GM23338 (cell line): ENCODE data around the gene BPIFA2.

Experiments
- CREB1 ChIP-seq: fragments of 250-450 bp; sonication (Bioruptor Pico); IDR thresholded peaks from 2 replicates; pipeline ENCODE4 v1.5.0; 2020; ENCODE audit warnings: low read depth, mild to moderate bottlenecking, moderate library complexity
- EZH2 ChIP-seq: fragments of 200-600 bp; sonication (generic); IDR thresholded peaks from one replicate; pipeline ENCODE4 v1.8.0; 2017; ENCODE audit warnings: antibody characterized with exemption, mild to moderate bottlenecking, low read depth; ENCODE audit not compliant: unreplicated experiment
- EZH2phosphoT487 ChIP-seq: fragments of 200-600 bp; sonication (generic); IDR thresholded peaks from one replicate; pipeline ENCODE4 v1.8.1; 2018; ENCODE audit warnings: antibody characterized with exemption; ENCODE audit not compliant: unreplicated experiment
- POLR2AphosphoS5 ChIP-seq: IDR thresholded peaks from 2 replicates; pipeline ENCODE4 v1.6.1; 2016; ENCODE audit warnings: antibody characterized with exemption, low read depth
- TF ChIP-seq, protein P1 (sequence below), 2 experiments: fragments of 200-600 bp in 1 of 2; sonication (generic) in 1 of 2; conservative IDR thresholded peaks; 2 replicates each; pipeline versions ENCODE4 v1.5.1 to v1.6.1; 2016 to 2017; ENCODE audit warnings: antibody characterized with exemption in 2 of 2, low read depth in 2 of 2, mild to moderate bottlenecking in 2 of 2, moderate library complexity in 1 of 2
- TF ChIP-seq, protein P2 (sequence below): IDR thresholded peaks from 2 replicates; pipeline ENCODE4 v1.6.1; 2016; ENCODE audit warnings: antibody characterized with exemption
- TF ChIP-seq, protein P3 (sequence below): IDR thresholded peaks from one replicate; pipeline ENCODE4 v1.6.1; 2018; ENCODE audit warnings: antibody characterized with exemption; ENCODE audit not compliant: unreplicated experiment

DNA sequence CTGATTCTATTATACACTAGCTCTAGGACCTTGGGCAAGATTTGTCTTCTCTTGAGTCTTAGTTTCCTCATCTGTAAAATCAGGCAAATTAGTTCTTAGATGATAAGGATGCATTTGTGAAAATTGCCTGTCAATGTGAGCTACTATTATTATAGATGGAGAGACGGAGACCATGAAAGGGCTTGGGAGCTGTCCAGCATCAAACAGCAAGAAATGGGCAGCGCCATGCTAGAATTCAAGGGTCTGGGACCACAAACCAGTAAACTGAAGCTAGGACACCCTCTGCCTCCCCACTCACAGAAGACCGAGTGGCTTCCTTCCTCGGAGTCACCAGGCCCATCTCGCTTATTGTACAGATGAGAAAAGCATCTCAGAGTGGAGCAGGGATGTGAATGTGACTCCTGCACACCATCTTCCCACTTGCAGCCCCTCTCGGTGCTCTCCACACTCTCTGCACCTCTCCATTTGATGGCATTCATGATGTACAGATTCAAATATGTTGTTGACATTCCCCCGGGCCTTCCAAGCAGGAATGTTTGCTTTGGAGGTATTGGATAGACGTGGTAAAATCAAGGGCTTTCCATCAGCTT lies 25.0 kb downstream of the BPIFA2 start:
- no peak for TF ChIP-seq EZH2
- TF ChIP-seq, protein P1, sequence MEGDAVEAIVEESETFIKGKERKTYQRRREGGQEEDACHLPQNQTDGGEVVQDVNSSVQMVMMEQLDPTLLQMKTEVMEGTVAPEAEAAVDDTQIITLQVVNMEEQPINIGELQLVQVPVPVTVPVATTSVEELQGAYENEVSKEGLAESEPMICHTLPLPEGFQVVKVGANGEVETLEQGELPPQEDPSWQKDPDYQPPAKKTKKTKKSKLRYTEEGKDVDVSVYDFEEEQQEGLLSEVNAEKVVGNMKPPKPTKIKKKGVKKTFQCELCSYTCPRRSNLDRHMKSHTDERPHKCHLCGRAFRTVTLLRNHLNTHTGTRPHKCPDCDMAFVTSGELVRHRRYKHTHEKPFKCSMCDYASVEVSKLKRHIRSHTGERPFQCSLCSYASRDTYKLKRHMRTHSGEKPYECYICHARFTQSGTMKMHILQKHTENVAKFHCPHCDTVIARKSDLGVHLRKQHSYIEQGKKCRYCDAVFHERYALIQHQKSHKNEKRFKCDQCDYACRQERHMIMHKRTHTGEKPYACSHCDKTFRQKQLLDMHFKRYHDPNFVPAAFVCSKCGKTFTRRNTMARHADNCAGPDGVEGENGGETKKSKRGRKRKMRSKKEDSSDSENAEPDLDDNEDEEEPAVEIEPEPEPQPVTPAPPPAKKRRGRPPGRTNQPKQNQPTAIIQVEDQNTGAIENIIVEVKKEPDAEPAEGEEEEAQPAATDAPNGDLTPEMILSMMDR (conservative IDR thresholded peaks at IDR 0.05; ENCODE audit: low read depth in 2 of 2), result no peak
- TF ChIP-seq POLR2AphosphoS5, result no peak
- TF ChIP-seq, protein P2, sequence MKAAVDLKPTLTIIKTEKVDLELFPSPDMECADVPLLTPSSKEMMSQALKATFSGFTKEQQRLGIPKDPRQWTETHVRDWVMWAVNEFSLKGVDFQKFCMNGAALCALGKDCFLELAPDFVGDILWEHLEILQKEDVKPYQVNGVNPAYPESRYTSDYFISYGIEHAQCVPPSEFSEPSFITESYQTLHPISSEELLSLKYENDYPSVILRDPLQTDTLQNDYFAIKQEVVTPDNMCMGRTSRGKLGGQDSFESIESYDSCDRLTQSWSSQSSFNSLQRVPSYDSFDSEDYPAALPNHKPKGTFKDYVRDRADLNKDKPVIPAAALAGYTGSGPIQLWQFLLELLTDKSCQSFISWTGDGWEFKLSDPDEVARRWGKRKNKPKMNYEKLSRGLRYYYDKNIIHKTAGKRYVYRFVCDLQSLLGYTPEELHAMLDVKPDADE, result no peak
- no peak for TF ChIP-seq EZH2phosphoT487
- TF ChIP-seq, protein P3, sequence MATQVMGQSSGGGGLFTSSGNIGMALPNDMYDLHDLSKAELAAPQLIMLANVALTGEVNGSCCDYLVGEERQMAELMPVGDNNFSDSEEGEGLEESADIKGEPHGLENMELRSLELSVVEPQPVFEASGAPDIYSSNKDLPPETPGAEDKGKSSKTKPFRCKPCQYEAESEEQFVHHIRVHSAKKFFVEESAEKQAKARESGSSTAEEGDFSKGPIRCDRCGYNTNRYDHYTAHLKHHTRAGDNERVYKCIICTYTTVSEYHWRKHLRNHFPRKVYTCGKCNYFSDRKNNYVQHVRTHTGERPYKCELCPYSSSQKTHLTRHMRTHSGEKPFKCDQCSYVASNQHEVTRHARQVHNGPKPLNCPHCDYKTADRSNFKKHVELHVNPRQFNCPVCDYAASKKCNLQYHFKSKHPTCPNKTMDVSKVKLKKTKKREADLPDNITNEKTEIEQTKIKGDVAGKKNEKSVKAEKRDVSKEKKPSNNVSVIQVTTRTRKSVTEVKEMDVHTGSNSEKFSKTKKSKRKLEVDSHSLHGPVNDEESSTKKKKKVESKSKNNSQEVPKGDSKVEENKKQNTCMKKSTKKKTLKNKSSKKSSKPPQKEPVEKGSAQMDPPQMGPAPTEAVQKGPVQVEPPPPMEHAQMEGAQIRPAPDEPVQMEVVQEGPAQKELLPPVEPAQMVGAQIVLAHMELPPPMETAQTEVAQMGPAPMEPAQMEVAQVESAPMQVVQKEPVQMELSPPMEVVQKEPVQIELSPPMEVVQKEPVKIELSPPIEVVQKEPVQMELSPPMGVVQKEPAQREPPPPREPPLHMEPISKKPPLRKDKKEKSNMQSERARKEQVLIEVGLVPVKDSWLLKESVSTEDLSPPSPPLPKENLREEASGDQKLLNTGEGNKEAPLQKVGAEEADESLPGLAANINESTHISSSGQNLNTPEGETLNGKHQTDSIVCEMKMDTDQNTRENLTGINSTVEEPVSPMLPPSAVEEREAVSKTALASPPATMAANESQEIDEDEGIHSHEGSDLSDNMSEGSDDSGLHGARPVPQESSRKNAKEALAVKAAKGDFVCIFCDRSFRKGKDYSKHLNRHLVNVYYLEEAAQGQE, result peak; percentile 70
- TF ChIP-seq CREB1 (CRISPR knock-in tag), result no peak
